ENCODE results near the gene SMIM24. TPM values are rescaled to one million over a fixed set of nuclear protein-coding genes. Genes with fewer than 3 reads are reported as not detected.

The SMIM24 gene
- total RNA-seq, 6 experiments from 2014 or later, result 2.1 to 38.1 (median 6.6) TPM; not detected in 1

DNA sequence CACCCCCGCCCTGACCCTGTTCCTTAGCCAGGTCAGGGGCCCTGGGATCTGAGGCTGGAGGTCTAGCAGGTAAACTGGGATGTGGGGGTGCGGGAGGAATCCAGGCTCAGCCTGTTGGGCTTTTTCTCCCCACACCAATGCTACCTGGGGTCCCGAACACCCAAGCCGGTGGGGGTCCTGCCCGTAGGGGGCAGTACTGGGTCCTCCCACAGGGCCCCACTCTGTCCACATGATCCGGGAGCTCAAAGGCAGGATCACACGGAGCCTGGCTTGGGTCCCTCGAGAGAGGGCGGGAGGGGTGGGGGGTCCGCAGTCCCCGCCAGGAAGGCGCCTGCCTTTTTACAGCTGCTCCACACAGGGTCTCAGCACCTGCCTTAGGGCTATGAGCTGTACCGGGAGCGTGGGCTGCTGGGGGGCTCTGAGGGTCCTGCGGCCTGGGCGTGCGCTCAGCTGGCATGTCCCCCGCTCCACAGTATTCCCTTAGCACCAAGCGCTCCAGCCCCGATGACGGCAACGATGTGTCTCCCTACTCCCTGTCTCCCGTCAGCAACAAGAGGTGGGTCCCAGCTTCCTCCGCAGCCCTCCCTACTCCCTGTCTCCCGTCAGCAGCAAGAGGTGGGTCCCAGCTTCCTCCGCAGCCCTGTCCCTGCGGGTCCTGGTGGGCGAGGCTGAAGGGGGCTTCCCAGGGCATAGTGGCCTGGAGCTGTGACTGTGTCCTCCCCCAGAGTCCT is 46.3 kb upstream of the SMIM24 start:
- H3K4me3 ChIP-seq, result no peak overlapping the region
- H3K9me3 ChIP-seq, result no peaks in the 10 kb centered on the region
- H3K36me3 ChIP-seq, result peaks cover 5 to 42% (median 15%) of the 10 kb centered on the region in 4 donors
- intact Hi-C loops (cut with DNase I), result no loop called here
- H3K27me3 ChIP-seq, result no peaks in the 10 kb centered on the region
- no peak for TF ChIP-seq POLR2A (IDR thresholded peaks at IDR 0.05)
- TF ChIP-seq, protein P1, sequence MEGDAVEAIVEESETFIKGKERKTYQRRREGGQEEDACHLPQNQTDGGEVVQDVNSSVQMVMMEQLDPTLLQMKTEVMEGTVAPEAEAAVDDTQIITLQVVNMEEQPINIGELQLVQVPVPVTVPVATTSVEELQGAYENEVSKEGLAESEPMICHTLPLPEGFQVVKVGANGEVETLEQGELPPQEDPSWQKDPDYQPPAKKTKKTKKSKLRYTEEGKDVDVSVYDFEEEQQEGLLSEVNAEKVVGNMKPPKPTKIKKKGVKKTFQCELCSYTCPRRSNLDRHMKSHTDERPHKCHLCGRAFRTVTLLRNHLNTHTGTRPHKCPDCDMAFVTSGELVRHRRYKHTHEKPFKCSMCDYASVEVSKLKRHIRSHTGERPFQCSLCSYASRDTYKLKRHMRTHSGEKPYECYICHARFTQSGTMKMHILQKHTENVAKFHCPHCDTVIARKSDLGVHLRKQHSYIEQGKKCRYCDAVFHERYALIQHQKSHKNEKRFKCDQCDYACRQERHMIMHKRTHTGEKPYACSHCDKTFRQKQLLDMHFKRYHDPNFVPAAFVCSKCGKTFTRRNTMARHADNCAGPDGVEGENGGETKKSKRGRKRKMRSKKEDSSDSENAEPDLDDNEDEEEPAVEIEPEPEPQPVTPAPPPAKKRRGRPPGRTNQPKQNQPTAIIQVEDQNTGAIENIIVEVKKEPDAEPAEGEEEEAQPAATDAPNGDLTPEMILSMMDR (IDR thresholded peaks at IDR 0.05), result no peak
- peaks cover 0 to 13% (median 0%) of the 10 kb centered on the region in 4 donors for H3K4me1 ChIP-seq
- DNase-seq (no peak), ATAC-seq (no peak)
- no peak overlapping the region for H3K27ac ChIP-seq
- 90% methylated on average over 4 of the region's 28 CpGs for WGBS (ENCODE audit: insufficient coverage, low coverage, low lambda C conversion rate, missing lambda C conversion rate)

- ATAC-seq (no peak), DNase-seq (peak in 2 of 3 donors; percentile 19 to 52)
- intact Hi-C loops (cut with DNase I), result no loop called here
- Histone ChIP-seq H3K27me3 (no peaks in the 10 kb centered on the region), H3K4me1 (peaks cover 0 to 13% (median 0%) of the 10 kb centered on the region in 4 donors), H3K36me3 (peaks cover 5 to 31% (median 11%) of the 10 kb centered on the region in 4 donors), H3K4me3 (no peak overlapping the region), H3K27ac (no peak overlapping the region), H3K9me3 (no peaks in the 10 kb centered on the region)
- TF ChIP-seq POLR2A (IDR thresholded peaks at IDR 0.05), result no peak
- TF ChIP-seq, protein P1 (IDR thresholded peaks at IDR 0.05), result no peak
- WGBS (ENCODE audit: insufficient coverage, low coverage, low lambda C conversion rate, missing lambda C conversion rate), result 98% methylated on average over 6 of the region's 20 CpGs
These were observed 44.7 kb upstream of the SMIM24 start for GRCh38 chr19:3524904-3525451.

DNA sequence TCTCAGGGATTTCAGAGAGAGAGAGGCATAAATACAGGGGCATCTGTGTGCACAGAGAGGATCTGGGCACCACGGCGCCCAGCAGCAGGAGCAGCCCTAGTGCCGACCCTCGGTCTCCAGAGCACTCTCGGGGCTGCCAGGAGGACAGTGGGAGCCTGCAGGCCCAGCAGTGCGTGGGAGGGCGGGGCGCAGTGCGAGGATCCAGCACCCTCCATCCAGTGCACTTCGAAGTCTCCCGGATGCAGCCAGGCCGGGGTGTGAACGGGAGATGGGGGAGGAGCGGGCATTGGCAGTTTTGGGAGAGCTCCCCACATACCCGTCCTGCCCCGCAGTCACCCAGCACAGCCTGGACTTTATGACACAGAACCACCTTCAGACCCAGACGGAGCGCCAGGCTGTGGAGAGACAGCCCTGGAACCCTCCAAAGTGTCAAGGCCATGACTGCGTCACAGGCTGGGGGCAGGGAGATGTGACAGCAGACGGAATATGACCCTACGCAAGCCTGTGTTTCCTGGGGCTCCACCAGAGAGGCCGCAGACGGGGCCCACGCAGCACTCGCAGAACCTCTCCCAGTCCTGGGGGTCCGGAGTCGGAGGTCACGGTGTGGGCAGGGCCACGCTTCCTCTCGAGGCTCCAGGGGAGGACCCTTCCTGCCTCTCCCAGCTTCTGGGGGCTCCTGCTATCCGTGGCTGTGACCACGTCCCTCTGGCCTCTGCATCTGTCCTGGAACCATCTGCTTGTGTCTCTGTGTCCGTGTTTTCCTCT is 43.9 kb upstream of the SMIM24 start:
- H3K36me3 ChIP-seq, result peaks cover 5 to 35% (median 11%) of the 10 kb centered on the region in 4 donors
- peak in 2 of 3 donors; percentile 16 to 70 for DNase-seq

GRCh38 chr19:3523361-3524077 is 43.2 kb upstream of the SMIM24 start:
- TF ChIP-seq POLR2A (IDR thresholded peaks at IDR 0.05), result no peak
- TF ChIP-seq, protein P1 (IDR thresholded peaks at IDR 0.05), result no peak
- H3K4me1 ChIP-seq, result peaks cover 0 to 15% (median under 1%) of the 10 kb centered on the region in 4 donors
- no peaks in the 10 kb centered on the region for H3K27me3 ChIP-seq
- ATAC-seq (no peak), DNase-seq (no peak)
- intact Hi-C loops (cut with DNase I), result no loop called here
- H3K27ac ChIP-seq, result peak overlapping the region in 1 of 3 donors; percentile 33
- H3K9me3 ChIP-seq, result no peaks in the 10 kb centered on the region
- WGBS (ENCODE audit: insufficient coverage, low coverage, low lambda C conversion rate, missing lambda C conversion rate), result 92% methylated on average over 2 of the region's 21 CpGs
- peaks cover 5 to 39% (median 11%) of the 10 kb centered on the region in 4 donors for H3K36me3 ChIP-seq
- H3K4me3 ChIP-seq, result no peak overlapping the region

More for the DNA sequence above, 43.9 kb upstream of the SMIM24 start:
- H3K9me3 ChIP-seq, result no peaks in the 10 kb centered on the region
- no peak for TF ChIP-seq POLR2A (IDR thresholded peaks at IDR 0.05)
- TF ChIP-seq, protein P1 (IDR thresholded peaks at IDR 0.05), result no peak
- peak overlapping the region in 1 of 3 donors; percentile 33 for H3K27ac ChIP-seq
- peak in 1 of 4 donors; percentile 82 for ATAC-seq
- peaks cover 0 to 13% (median 0%) of the 10 kb centered on the region in 4 donors for H3K4me1 ChIP-seq
- no peak overlapping the region for H3K4me3 ChIP-seq
- intact Hi-C loops (cut with DNase I), result no loop called here
- no peaks in the 10 kb centered on the region for H3K27me3 ChIP-seq
- 94% methylated on average over 6 of the region's 33 CpGs for WGBS (ENCODE audit: insufficient coverage, low coverage, low lambda C conversion rate, missing lambda C conversion rate)

Measured in right lobe of liver (tissue), 6 donors.